ENCODE data around the gene FAM50B. TPM values are rescaled to one million over a fixed set of nuclear protein-coding genes. Genes with fewer than 3 reads are reported as not detected.

Gene FAM50B
- total RNA-seq, 1 donor = 0.52 TPM

Other genes with a start within 250 kb of the FAM50B start
- gene PXDC1, start 97.7 kb upstream of the FAM50B start, total RNA-seq = 1.6 TPM
- gene FAM217A, start 229.8 kb downstream of the FAM50B start, total RNA-seq = not detected

Data from mononuclear cell (primary cell).